ENCODE data around the gene REG3G.

REG3G gene

GRCh38 chr2:79025421-79025820 is at the start of gene REG3G:
Gene REG3G, plus strand, starts transcription at chr2:79025702. Its CDS starts 392 bp downstream, at chr2:79026094.
- DNase-seq (ENCODE audit: low read depth in 2 of 2): no peak

GRCh38 chr2:78977661-78978145 is 47.8 kb upstream of the REG3G start:
- no peak for DNase-seq (ENCODE audit: low read depth in 2 of 2)

- DNase-seq (ENCODE audit: low read depth in 2 of 2): no peak
Observed at GRCh38 chr2:78978340-78978739, 47.2 kb upstream of the REG3G start.

GRCh38 chr2:78979380-78980151 is 45.9 kb upstream of the REG3G start:
- DNase-seq (ENCODE audit: low read depth in 2 of 2): peak in 1 of 2 donors; percentile 3

GRCh38 chr2:78980152-78980465 is 45.4 kb upstream of the REG3G start:
- DNase-seq (ENCODE audit: low read depth in 2 of 2): no peak

- no peak for DNase-seq (ENCODE audit: low read depth in 2 of 2)
Observed at GRCh38 chr2:78980871-78981270, 44.6 kb upstream of the REG3G start.

- DNase-seq (ENCODE audit: low read depth in 2 of 2): no peak
Observed at GRCh38 chr2:78982638-78983330, 42.7 kb upstream of the REG3G start.

GRCh38 chr2:78984386-78984785 is 41.1 kb upstream of the REG3G start:
- DNase-seq (ENCODE audit: low read depth in 2 of 2): no peak

GRCh38 chr2:78985558-78985957 is 39.9 kb upstream of the REG3G start:
- no peak for DNase-seq (ENCODE audit: low read depth in 2 of 2)

GRCh38 chr2:78989051-78989450 is 36.5 kb upstream of the REG3G start:
- no peak for DNase-seq (ENCODE audit: low read depth in 2 of 2)

GRCh38 chr2:78992451-78992806 is 33.1 kb upstream of the REG3G start:
- DNase-seq (ENCODE audit: low read depth in 2 of 2): no peak

- DNase-seq (ENCODE audit: low read depth in 2 of 2): no peak
Observed at GRCh38 chr2:78992807-78993517, 32.5 kb upstream of the REG3G start.

- DNase-seq (ENCODE audit: low read depth in 2 of 2): no peak
Observed at GRCh38 chr2:78993518-78994148, 31.9 kb upstream of the REG3G start.

GRCh38 chr2:78994789-78995188 is 30.7 kb upstream of the REG3G start:
- no peak for DNase-seq (ENCODE audit: low read depth in 2 of 2)

GRCh38 chr2:78999406-78999805 is 26.1 kb upstream of the REG3G start:
- no peak for DNase-seq (ENCODE audit: low read depth in 2 of 2)

- DNase-seq (ENCODE audit: low read depth in 2 of 2): no peak
Observed at GRCh38 chr2:79000008-79000576, 25.4 kb upstream of the REG3G start.

- no peak for DNase-seq (ENCODE audit: low read depth in 2 of 2)
Observed at GRCh38 chr2:79001285-79001684, 24.2 kb upstream of the REG3G start.

- DNase-seq (ENCODE audit: low read depth in 2 of 2): no peak
Observed at GRCh38 chr2:79004680-79005079, 20.8 kb upstream of the REG3G start.

GRCh38 chr2:79005216-79005615 is 20.3 kb upstream of the REG3G start:
- no peak for DNase-seq (ENCODE audit: low read depth in 2 of 2)

GRCh38 chr2:79009388-79009787 is 16.1 kb upstream of the REG3G start:
- DNase-seq (ENCODE audit: low read depth in 2 of 2): no peak

GRCh38 chr2:79011496-79011895 is 14.0 kb upstream of the REG3G start:
- no peak for DNase-seq (ENCODE audit: low read depth in 2 of 2)

- DNase-seq (ENCODE audit: low read depth in 2 of 2): no peak
Observed at GRCh38 chr2:79013629-79014028, 11.9 kb upstream of the REG3G start.

Data from stimulated activated CD4-positive, alpha-beta T cell treated with anti-CD3 and anti-CD28 coated beads, Interleukin-4, amount 100 ng/mL, for 48 hours (primary cell).